ENCODE measurements around the gene POLR2A. TPM values are rescaled to one million over a fixed set of nuclear protein-coding genes. Genes with fewer than 3 reads are reported as not detected.

The POLR2A gene
- total and polyA plus RNA-seq, 10 of the 15 experiments (the other 5 are each of a cell fraction or from before 2014, with no cell fraction given), result 1.7 to 121 (median 33.4) TPM

GRCh38 chr17:7484067-7484918, at the start of gene POLR2A (continued):
- TF ChIP-seq ZBTB40 (IDR thresholded peaks at IDR 0.05; ENCODE audit: borderline replicate concordance) (peak; percentile 35; the same call in 1 of the 2 replicates), TCF7 (IDR thresholded peaks at IDR 0.05; ENCODE audit: borderline replicate concordance) (no peak), RCOR1 (conservative IDR thresholded peaks at IDR 0.05; ENCODE audit: low read depth, low read length) (no peak), IRF3 (IDR thresholded peaks at IDR 0.05) (no peak), ZBED1 (IDR thresholded peaks at IDR 0.05; ENCODE audit: borderline replicate concordance) (peak; percentile 96), ZSCAN29 (IDR thresholded peaks at IDR 0.05) (0 out of 2 replicates have a peak, but pooled peaks have one; percentile 74), PAX5 (IDR thresholded peaks at IDR 0.05; ENCODE audit: borderline replicate concordance, low read depth, low read length) (peak; percentile 57; the same call in 1 of the 2 replicates), SUPT20H (IDR thresholded peaks at IDR 0.05; ENCODE audit: borderline replicate concordance, control insufficient read depth, low read depth, low read length) (no peak), LARP7 (IDR thresholded peaks at IDR 0.05) (no peak), YY1 (IDR thresholded peaks at IDR 0.05; ENCODE audit: low read depth, low read length) (peak; percentile 89), KAT2A (conservative IDR thresholded peaks at IDR 0.05; ENCODE audit: control insufficient read depth, low read depth, low read length) (no peak; the same call in 1 of the 2 replicates), SUZ12 (IDR thresholded peaks at IDR 0.05; ENCODE audit: unreplicated experiment) (no peak), ATF7 (IDR thresholded peaks at IDR 0.05; ENCODE audit: low read depth) (peak; percentile 99), ZNF217 (IDR thresholded peaks at IDR 0.05) (no peak), POU2F2 (IDR thresholded peaks at IDR 0.05; ENCODE audit: borderline replicate concordance, low read depth, low read length) (peak; percentile 100), CREB1 (IDR thresholded peaks at IDR 0.05; ENCODE audit: low read depth) (peak; percentile 69; the same call in 1 of the 2 replicates), HSF1 (IDR thresholded peaks at IDR 0.05; ENCODE audit: low read depth, low read length) (no peak), MXI1 (IDR thresholded peaks at IDR 0.05; ENCODE audit: low read depth, low read length) (no peak; the same call in 1 of the 2 replicates), ETV6 (conservative IDR thresholded peaks at IDR 0.05 in 1 of 2, IDR thresholded peaks at IDR 0.05 in 1 of 2; ENCODE audit: borderline replicate concordance in 1 of 2, low read depth in 1 of 2) (peak in 1 of 2 experiments; percentile 3; a peak in 2 of 4 replicates), SRF (IDR thresholded peaks at IDR 0.05; ENCODE audit: low read depth in 2 of 2, low read length in 2 of 2) (peak; percentile 13 to 56; a peak in 2 of 4 replicates), PKNOX1 (IDR thresholded peaks at IDR 0.05) (peak; percentile 78), MEF2B (IDR thresholded peaks at IDR 0.05; ENCODE audit: partially characterized antibody, poor library complexity, severe bottlenecking) (peak; percentile 57)

Measured in GM12878 (cell line).